ENCODE measurements around the gene GCFC2.

DNA sequence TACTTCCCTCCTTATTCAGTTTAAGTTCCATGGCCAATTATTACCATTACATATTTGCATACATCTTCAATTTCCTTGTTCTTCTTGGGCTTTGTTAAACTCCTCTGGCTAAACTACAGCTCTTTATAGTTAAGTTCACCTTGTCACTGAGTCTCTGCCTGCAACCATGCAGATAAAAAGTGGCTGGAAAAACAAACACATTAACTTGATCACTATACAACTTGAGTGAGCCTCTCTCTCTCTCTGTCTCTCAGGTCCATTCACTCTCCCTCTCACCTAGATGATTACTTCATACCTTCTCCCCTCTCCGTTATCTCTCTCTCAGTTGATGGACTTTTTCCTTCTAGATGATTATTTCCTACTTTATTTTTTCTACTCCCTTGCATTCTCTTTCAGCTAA is 30.3 kb downstream of the GCFC2 start:
- TF ChIP-seq ARNTL (CRISPR knock-in tag; IDR thresholded peaks at IDR 0.05; ENCODE audit: borderline replicate concordance, low read depth) (no peak), RARB (CRISPR knock-in tag; IDR thresholded peaks at IDR 0.05) (no peak), ZFP3 (CRISPR knock-in tag; IDR thresholded peaks at IDR 0.05) (no peak), TCF4 (CRISPR knock-in tag; IDR thresholded peaks at IDR 0.05; ENCODE audit: borderline replicate concordance) (no peak), TOX (CRISPR knock-in tag; IDR thresholded peaks at IDR 0.05; ENCODE audit: borderline replicate concordance) (no peak)
- TF ChIP-seq, protein P1, sequence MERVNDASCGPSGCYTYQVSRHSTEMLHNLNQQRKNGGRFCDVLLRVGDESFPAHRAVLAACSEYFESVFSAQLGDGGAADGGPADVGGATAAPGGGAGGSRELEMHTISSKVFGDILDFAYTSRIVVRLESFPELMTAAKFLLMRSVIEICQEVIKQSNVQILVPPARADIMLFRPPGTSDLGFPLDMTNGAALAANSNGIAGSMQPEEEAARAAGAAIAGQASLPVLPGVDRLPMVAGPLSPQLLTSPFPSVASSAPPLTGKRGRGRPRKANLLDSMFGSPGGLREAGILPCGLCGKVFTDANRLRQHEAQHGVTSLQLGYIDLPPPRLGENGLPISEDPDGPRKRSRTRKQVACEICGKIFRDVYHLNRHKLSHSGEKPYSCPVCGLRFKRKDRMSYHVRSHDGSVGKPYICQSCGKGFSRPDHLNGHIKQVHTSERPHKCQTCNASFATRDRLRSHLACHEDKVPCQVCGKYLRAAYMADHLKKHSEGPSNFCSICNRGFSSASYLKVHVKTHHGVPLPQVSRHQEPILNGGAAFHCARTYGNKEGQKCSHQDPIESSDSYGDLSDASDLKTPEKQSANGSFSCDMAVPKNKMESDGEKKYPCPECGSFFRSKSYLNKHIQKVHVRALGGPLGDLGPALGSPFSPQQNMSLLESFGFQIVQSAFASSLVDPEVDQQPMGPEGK (CRISPR knock-in tag; IDR thresholded peaks at IDR 0.05; ENCODE audit: borderline replicate concordance), result no peak
